KMS-11 (cell line): ENCODE results near the gene BPGM.

Source experiments
- H2AFZ ChIP-seq: fragments of 200-600 bp; sonication (generic); 2 replicates; pipeline ENCODE4 v1.6.1; 2016; ENCODE audit warnings: antibody characterized with exemption, mixed run types, low read depth
- H3K27ac ChIP-seq: fragments of 200-600 bp; sonication (generic); 2 replicates; pipeline ENCODE4 v1.6.1; 2016; ENCODE audit warnings: mild to moderate bottlenecking, mixed run types
- H3K27me3 ChIP-seq: fragments of 200-600 bp; sonication (generic); 2 replicates; pipeline ENCODE4 v1.6.1; 2017; ENCODE audit warnings: mild to moderate bottlenecking, low read depth, mixed run types, moderate library complexity; ENCODE audit not compliant: insufficient read depth
- H3K36me3 ChIP-seq: fragments of 200-600 bp; sonication (generic); 2 replicates; pipeline ENCODE4 v1.6.1; 2017; ENCODE audit warnings: mild to moderate bottlenecking, mixed run types; ENCODE audit not compliant: insufficient read depth
- H3K4me1 ChIP-seq: fragments of 200-600 bp; sonication (generic); 2 replicates; pipeline ENCODE4 v1.6.1; 2016; ENCODE audit warnings: mild to moderate bottlenecking, low read depth, mixed run types; ENCODE audit not compliant: poor library complexity, severe bottlenecking
- H3K4me2 ChIP-seq: fragments of 200-600 bp; sonication (generic); 2 replicates; pipeline ENCODE4 v1.7.0; 2016; ENCODE audit warnings: mild to moderate bottlenecking, mixed run types
- H3K4me3 ChIP-seq: fragments of 200-600 bp; sonication (generic); IDR thresholded peaks from 2 replicates; pipeline ENCODE4 v1.6.1; 2017; ENCODE audit warnings: low read depth, low read length, mixed read lengths; ENCODE audit not compliant: insufficient read depth
- H3K79me2 ChIP-seq: fragments of 200-600 bp; sonication (generic); 2 replicates; pipeline ENCODE4 v1.6.1; 2016; ENCODE audit warnings: low read depth, mixed run types; ENCODE audit not compliant: insufficient read depth
- H3K9ac ChIP-seq: fragments of 200-600 bp; sonication (generic); 2 replicates; pipeline ENCODE4 v1.6.1; 2016; ENCODE audit warnings: mild to moderate bottlenecking, mixed run types
- H4K20me1 ChIP-seq: fragments of 200-600 bp; sonication (generic); 2 replicates; pipeline ENCODE4 v1.6.1; 2016; ENCODE audit warnings: mild to moderate bottlenecking, mixed run types; ENCODE audit not compliant: insufficient read depth
- TF ChIP-seq, protein P1 (sequence below): fragments of 200-600 bp; sonication (generic); conservative IDR thresholded peaks from 2 replicates; pipeline ENCODE4 v1.6.1; 2017; ENCODE audit warnings: low read depth, mild to moderate bottlenecking, antibody characterized with exemption, low read length, moderate library complexity, mixed read lengths

The BPGM gene

DNA sequence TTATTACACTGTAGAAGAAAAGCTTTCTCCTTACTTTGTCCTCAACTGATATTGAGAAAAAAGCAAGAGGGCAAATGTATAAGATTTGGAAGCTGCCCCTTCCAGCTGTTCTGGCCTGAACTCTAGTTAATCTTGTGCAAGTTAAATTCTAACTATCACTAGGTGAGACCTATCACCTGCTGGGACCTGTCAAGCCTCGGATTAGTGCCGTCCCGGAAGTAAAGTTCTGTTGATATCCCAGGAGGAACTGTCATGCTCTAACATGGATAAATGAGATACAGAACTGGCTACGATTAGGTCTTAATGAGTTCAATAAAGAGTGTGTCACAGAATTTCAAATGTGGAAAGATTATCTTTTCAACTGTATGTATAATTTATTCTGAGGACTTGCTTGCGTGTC is 1.2 kb upstream of the BPGM start:
- Histone ChIP-seq H4K20me1 (no peaks in the 10 kb centered on the region), H3K27ac (no peak overlapping the region; the same call in 1 of the 2 replicates), H2AFZ (peak overlapping the region; percentile 76; the same call in 1 of the 2 replicates), H3K4me3 (peak overlapping the region; percentile 14), H3K79me2 (peaks cover 5% of the 10 kb centered on the region; the same call in 1 of the 2 replicates), H3K36me3 (no peaks in the 10 kb centered on the region), H3K4me1 (peaks cover 7% of the 10 kb centered on the region), H3K4me2 (peak overlapping the region; percentile 62), H3K9ac (peak overlapping the region; percentile 63; the same call in 1 of the 2 replicates), H3K27me3 (no peaks in the 10 kb centered on the region)
- TF ChIP-seq, protein P1, sequence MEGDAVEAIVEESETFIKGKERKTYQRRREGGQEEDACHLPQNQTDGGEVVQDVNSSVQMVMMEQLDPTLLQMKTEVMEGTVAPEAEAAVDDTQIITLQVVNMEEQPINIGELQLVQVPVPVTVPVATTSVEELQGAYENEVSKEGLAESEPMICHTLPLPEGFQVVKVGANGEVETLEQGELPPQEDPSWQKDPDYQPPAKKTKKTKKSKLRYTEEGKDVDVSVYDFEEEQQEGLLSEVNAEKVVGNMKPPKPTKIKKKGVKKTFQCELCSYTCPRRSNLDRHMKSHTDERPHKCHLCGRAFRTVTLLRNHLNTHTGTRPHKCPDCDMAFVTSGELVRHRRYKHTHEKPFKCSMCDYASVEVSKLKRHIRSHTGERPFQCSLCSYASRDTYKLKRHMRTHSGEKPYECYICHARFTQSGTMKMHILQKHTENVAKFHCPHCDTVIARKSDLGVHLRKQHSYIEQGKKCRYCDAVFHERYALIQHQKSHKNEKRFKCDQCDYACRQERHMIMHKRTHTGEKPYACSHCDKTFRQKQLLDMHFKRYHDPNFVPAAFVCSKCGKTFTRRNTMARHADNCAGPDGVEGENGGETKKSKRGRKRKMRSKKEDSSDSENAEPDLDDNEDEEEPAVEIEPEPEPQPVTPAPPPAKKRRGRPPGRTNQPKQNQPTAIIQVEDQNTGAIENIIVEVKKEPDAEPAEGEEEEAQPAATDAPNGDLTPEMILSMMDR: no peak

DNA sequence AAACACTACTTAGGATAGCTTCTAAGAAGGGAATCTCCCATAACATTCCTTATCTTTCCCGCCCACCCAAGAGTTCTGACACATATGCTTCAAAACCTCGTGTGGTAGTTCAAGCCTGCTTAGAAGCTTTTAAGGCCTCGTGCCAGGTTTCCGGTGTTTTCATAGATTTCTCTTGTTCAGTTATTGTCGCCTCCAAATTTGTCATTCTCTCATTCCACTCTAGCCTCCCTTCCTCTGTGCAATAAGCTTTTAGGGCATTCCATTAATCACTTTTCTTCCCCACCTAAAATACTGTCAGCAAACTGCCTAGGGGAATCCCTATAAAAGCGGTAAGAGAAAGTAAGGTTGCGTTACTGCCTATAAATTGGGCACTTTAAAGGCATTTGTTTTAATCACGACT is 718 bp upstream of the BPGM start:
- Histone ChIP-seq H3K79me2 (peaks cover 5% of the 10 kb centered on the region; the same call in 1 of the 2 replicates), H3K4me3 (peak overlapping the region; percentile 24), H3K9ac (peak overlapping the region; percentile 63), H3K27ac (peak overlapping the region; percentile 47), H3K36me3 (no peaks in the 10 kb centered on the region), H3K4me2 (peak overlapping the region; percentile 62), H4K20me1 (no peaks in the 10 kb centered on the region), H2AFZ (peak overlapping the region; percentile 76), H3K27me3 (no peaks in the 10 kb centered on the region), H3K4me1 (peaks cover 7% of the 10 kb centered on the region)
- TF ChIP-seq, protein P1: no peak

DNA sequence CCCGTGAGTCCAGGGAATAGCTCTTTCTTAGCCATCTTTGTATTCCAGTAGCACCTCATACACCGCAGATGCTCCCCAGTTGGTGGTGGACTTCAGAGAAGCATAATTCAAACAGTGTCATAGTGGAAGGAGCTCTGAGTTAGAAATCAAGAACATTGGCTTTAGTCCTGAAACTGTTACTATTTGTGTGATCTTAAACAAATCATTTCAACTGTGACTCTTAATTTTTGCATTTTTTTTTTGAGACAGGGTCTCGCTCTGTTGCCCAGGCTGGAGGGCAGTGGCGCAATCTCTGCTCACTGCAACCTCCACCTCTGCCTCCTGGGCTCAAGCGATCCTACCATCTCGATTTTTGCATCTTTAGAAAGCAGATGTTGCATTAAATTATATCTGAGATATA is 1.8 kb downstream of the BPGM start:
- Histone ChIP-seq H3K4me1 (peaks cover 7% of the 10 kb centered on the region), H3K9ac (no peak overlapping the region), H3K36me3 (no peaks in the 10 kb centered on the region), H3K27ac (no peak overlapping the region), H2AFZ (no peak overlapping the region), H4K20me1 (no peaks in the 10 kb centered on the region), H3K79me2 (peaks cover 5% of the 10 kb centered on the region; the same call in 1 of the 2 replicates), H3K4me3 (no peak overlapping the region), H3K4me2 (no peak overlapping the region), H3K27me3 (no peaks in the 10 kb centered on the region)
- TF ChIP-seq, protein P1: no peak

DNA sequence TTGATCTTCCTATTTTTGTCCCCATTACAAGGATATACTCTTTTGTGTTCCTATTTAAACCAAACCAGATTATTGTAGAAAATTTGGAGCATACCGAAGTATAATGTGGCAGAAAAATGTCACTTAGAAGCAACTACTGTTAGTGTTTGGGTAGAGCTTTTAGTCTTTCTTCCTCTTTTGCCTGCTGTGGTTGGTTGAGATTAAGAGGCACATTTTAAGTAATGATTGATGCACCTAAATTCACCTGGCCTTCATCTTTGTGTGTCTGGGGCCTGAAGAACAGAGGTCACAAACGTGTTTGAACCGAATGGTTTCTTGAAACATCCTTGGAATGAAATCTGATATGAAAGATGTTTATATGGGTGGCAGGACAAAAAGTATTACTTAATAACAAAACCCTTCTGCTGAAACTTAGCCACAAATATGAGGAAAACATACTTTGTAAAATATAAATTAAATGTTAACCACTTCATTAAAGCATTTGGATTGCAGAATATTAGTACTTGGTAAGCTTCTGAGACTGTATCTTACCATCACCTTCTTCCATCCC is 2.6 kb downstream of the BPGM start:
- no peaks in the 10 kb centered on the region for H4K20me1 ChIP-seq
- peaks cover 5% of the 10 kb centered on the region; the same call in 1 of the 2 replicates for H3K79me2 ChIP-seq
- no peaks in the 10 kb centered on the region for H3K36me3 ChIP-seq
- H3K4me1 ChIP-seq: peaks cover 7% of the 10 kb centered on the region
- no peak overlapping the region for H2AFZ ChIP-seq
- no peak overlapping the region for H3K4me3 ChIP-seq
- H3K27me3 ChIP-seq: no peaks in the 10 kb centered on the region
- no peak overlapping the region for H3K27ac ChIP-seq
- no peak overlapping the region for H3K9ac ChIP-seq
- no peak overlapping the region for H3K4me2 ChIP-seq
- TF ChIP-seq, protein P1: no peak
